ENCODE measurements around the gene PXMP2.

The PXMP2 gene

GRCh38 chr12:132723015-132723763 is 35.8 kb downstream of the PXMP2 start:
- CTCF ChIA-PET: no interaction called here
- POLR2A ChIA-PET: no interaction called here
- DNase-seq (ENCODE audit: low read depth, low spot score): no peak
- TF ChIP-seq, protein P1, sequence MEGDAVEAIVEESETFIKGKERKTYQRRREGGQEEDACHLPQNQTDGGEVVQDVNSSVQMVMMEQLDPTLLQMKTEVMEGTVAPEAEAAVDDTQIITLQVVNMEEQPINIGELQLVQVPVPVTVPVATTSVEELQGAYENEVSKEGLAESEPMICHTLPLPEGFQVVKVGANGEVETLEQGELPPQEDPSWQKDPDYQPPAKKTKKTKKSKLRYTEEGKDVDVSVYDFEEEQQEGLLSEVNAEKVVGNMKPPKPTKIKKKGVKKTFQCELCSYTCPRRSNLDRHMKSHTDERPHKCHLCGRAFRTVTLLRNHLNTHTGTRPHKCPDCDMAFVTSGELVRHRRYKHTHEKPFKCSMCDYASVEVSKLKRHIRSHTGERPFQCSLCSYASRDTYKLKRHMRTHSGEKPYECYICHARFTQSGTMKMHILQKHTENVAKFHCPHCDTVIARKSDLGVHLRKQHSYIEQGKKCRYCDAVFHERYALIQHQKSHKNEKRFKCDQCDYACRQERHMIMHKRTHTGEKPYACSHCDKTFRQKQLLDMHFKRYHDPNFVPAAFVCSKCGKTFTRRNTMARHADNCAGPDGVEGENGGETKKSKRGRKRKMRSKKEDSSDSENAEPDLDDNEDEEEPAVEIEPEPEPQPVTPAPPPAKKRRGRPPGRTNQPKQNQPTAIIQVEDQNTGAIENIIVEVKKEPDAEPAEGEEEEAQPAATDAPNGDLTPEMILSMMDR (IDR thresholded peaks at IDR 0.05; ENCODE audit: insufficient read depth, low read length, missing control alignments): no peak
- H3K4me3 ChIP-seq (ENCODE audit: low read depth, low read length): no peak overlapping the region

DNA sequence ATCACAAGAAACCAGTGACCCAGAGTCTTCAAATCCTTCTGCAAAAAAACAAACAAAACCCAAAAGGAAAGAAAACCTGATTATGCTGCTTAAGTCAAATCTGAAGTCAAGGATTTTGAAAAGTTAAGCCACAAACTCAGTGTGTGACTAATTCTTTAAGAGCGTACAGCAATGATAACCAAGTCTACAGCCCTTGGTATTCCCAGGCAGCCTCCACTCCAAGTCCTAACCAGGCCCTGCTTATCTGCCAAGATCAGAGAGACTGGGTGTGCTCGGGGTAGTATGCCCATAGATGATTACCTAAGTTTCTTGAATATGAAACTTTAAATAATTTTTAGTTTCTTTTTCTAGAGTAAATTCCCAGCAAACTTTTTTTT is 36.4 kb downstream of the PXMP2 start:
- H3K4me3 ChIP-seq (ENCODE audit: low read depth, low read length): no peak overlapping the region
- POLR2A ChIA-PET: no interaction called here
- TF ChIP-seq, protein P1 (IDR thresholded peaks at IDR 0.05; ENCODE audit: insufficient read depth, low read length, missing control alignments): no peak
- CTCF ChIA-PET: no interaction called here
- DNase-seq (ENCODE audit: low read depth, low spot score): peak; percentile 9

DNA sequence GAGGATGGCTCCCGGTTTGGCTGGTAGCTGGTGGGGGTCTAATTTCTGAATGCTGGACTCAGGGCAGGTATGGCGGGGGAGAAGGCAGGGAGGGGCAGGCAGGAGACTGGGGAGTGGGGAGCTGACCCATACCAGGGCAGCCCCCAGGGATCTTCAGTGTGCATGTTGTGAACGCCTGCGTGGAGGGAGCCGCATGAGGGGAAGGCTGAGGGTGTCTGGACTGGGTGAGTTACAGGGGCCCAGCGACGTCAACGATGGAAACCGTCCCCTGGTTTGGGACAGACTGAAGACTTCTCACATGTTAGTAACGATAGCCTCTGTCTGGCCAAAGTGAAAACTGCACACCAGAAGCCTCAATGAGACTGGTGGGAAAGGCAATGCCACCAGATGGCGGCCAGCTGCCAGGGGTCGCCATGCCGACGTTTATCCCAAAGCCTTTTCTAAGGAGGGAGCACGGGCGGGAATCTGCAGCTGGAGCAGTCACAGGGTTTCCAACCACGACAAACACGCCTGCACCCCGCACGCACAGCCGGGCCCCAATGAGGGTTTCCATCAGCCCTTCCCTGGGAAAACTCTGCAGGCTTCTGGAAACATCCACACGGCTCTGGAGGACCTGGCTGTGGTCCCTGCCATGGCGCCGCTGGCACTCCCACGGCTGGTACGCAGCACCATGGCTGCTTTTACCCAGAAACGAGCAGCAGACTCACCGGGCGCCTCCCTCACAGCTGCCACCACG is 37.3 kb downstream of the PXMP2 start:
- POLR2A ChIA-PET: no interaction called here
- CTCF ChIA-PET: no interaction called here
- TF ChIP-seq, protein P1 (IDR thresholded peaks at IDR 0.05; ENCODE audit: insufficient read depth, low read length, missing control alignments): no peak
- no peak for DNase-seq (ENCODE audit: low read depth, low spot score)
- H3K4me3 ChIP-seq (ENCODE audit: low read depth, low read length): no peak overlapping the region

DNA sequence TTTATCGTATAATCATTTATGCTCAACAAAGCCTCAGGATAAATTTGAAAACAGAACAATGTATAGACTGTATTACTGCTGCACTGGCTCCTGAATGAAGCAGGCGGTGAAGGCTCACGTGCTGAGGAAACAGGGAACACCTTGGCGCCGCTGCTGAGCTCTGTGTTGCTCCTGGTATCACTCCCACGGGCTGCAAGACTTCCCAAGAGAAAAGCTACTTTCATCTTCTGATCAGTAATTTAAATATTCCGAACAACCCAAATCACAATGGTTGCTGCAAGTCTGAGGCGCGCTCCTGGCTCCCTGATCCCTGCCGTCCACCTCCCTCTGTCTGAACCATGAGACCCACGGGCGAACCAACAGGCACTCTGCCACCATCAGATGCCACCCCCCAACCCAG is 39.0 kb downstream of the PXMP2 start:
- CTCF ChIA-PET: no interaction called here
- DNase-seq (ENCODE audit: low read depth, low spot score): no peak
- POLR2A ChIA-PET: no interaction called here
- TF ChIP-seq, protein P1 (IDR thresholded peaks at IDR 0.05; ENCODE audit: insufficient read depth, low read length, missing control alignments): no peak
- no peak overlapping the region for H3K4me3 ChIP-seq (ENCODE audit: low read depth, low read length)

- TF ChIP-seq, protein P1 (IDR thresholded peaks at IDR 0.05; ENCODE audit: insufficient read depth, low read length, missing control alignments): no peak
- CTCF ChIA-PET: no interaction called here
- POLR2A ChIA-PET: no interaction called here
- H3K4me3 ChIP-seq (ENCODE audit: low read depth, low read length): no peak overlapping the region
- DNase-seq (ENCODE audit: low read depth, low spot score): no peak
Observed at GRCh38 chr12:132727091-132727794, 39.9 kb downstream of the PXMP2 start.

DNA sequence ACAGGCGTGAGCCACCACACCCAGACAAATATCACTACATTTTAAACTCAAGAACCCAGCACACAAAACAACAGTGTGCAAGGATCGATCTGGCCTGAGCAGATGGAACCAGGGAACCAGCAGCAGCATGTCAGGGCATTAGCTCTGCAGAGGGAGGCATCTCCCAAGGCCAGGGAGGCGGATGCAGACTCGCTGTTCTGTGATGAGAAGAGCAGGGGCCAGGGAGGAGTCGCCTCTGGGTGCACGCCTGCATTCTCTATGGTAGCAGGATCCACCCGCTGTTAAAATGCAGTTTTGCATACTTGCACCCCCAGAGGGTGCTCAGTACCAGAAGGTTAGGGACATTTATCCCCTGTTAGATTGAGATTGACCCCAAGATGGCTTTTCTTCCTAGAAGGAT is 41.1 kb downstream of the PXMP2 start:
- TF ChIP-seq, protein P1 (IDR thresholded peaks at IDR 0.05; ENCODE audit: insufficient read depth, low read length, missing control alignments): no peak
- ChIA-PET POLR2A (no interaction called here), CTCF (no interaction called here)
- no peak overlapping the region for H3K4me3 ChIP-seq (ENCODE audit: low read depth, low read length)
- DNase-seq (ENCODE audit: low read depth, low spot score): no peak
